Caco-2 (cell line): ENCODE measurements around the gene PSMB9. TPM values are rescaled to one million over a fixed set of nuclear protein-coding genes. Genes with fewer than 3 reads are reported as not detected.

Experiments used
- BruUV-seq: library from RNA; stranded (reverse); fragments of 400-500 nt; replicated peaks from 2 replicates; lab custom pipeline; 2021; lab: Mats Ljungman, UMichigan
- CTCF ChIA-PET: fragments of 300-600 bp; sonication (Branson Sonifier 250); formaldehyde crosslinking; loops from one replicate; lab custom pipeline; 2022; ENCODE audit warnings: antibody characterized with exemption; lab: Charles Lee
- POLR2A ChIA-PET: fragments of 300-600 bp; sonication (Branson Sonifier 250); formaldehyde crosslinking; loops from one replicate; lab custom pipeline; 2022; ENCODE audit warnings: antibody characterized with exemption; lab: Charles Lee
- DNase-seq, 2 experiments: peaks; one replicate each; pipeline versions ENCODE4 v3.0.0 to v3.0.0-alpha.2; 2020 to 2022
- H3K27me3 ChIP-seq: replicated peaks from 2 replicates; pipeline ENCODE4 v1.6.0; 2011; ENCODE audit warnings: low read length; ENCODE audit not compliant: control insufficient read depth, insufficient read depth
- H3K36me3 ChIP-seq: 2 replicates; pipeline ENCODE4 v1.5.1; 2011; ENCODE audit warnings: low read length; ENCODE audit not compliant: control insufficient read depth, insufficient read depth
- H3K4me1 ChIP-seq: fragments of 250-450 bp; sonication (Bioruptor Pico); 2 replicates; pipeline ENCODE4 v1.5.1; 2020; ENCODE audit warnings: mild to moderate bottlenecking
- H3K4me3 ChIP-seq: 2 replicates; pipeline ENCODE4 v1.5.1; 2011; ENCODE audit warnings: low read depth, mild to moderate bottlenecking, control low read depth, low read length
- H3K9me3 ChIP-seq: fragments of 250-450 bp; sonication (Bioruptor Pico); 2 replicates; pipeline ENCODE4 v1.5.1; 2020; ENCODE audit warnings: mild to moderate bottlenecking, moderate library complexity
- H3K27ac Mint-ChIP-seq: one replicate; pipeline ENCODE4 v1.8.0; 2022; ENCODE audit warnings: mixed read lengths; ENCODE audit not compliant: unreplicated experiment
- H3K27me3 Mint-ChIP-seq: one replicate; pipeline ENCODE4 v1.8.0; 2022; ENCODE audit warnings: mixed read lengths; ENCODE audit not compliant: insufficient read depth, unreplicated experiment
- H3K36me3 Mint-ChIP-seq: one replicate; pipeline ENCODE4 v1.8.0; 2022; ENCODE audit warnings: mild to moderate bottlenecking, mixed read lengths; ENCODE audit not compliant: insufficient read depth, unreplicated experiment
- H3K4me1 Mint-ChIP-seq: one replicate; pipeline ENCODE4 v1.8.0; 2022; ENCODE audit warnings: low read depth, mixed read lengths; ENCODE audit not compliant: unreplicated experiment
- H3K4me3 Mint-ChIP-seq: one replicate; pipeline ENCODE4 v1.8.0; 2022; ENCODE audit warnings: mild to moderate bottlenecking, moderate library complexity, mixed read lengths; ENCODE audit not compliant: unreplicated experiment
- H3K9me3 Mint-ChIP-seq: one replicate; pipeline ENCODE4 v1.8.0; 2022; ENCODE audit warnings: mixed read lengths; ENCODE audit not compliant: unreplicated experiment
- intact Hi-C: fragments of 100-400 bp; cut with micrococcal nuclease; formaldehyde crosslinking; loops from one replicate; pipeline ENCODE4 v1.10.0; 2022; ENCODE audit not compliant: unreplicated experiment
- total RNA-seq: library from RNA; stranded (reverse); gene quantifications from 2 replicates; pipeline ENCODE4 v1.2.3, GENCODE V29; 2022
- TF ChIP-seq, protein P1 (sequence below), 2 experiments: fragments of 200-600 bp in 1 of 2; IDR thresholded peaks; 1 replicate in 1 of 2; 2 replicates in 1 of 2; pipeline versions ENCODE4 v1.5.1 to v1.8.0; 2011 to 2022; ENCODE audit warnings: antibody characterized with exemption in 1 of 2, control low read depth in 1 of 2, inconsistent platforms in 1 of 2, low read depth in 1 of 2, low read length in 1 of 2, mild to moderate bottlenecking in 1 of 2, moderate library complexity in 1 of 2; ENCODE audit not compliant: insufficient read depth in 1 of 2, severe bottlenecking in 1 of 2, unreplicated experiment in 1 of 2

Gene PSMB9
- total RNA-seq, 1 experiment from 2014 or later: 1.3 TPM

DNA sequence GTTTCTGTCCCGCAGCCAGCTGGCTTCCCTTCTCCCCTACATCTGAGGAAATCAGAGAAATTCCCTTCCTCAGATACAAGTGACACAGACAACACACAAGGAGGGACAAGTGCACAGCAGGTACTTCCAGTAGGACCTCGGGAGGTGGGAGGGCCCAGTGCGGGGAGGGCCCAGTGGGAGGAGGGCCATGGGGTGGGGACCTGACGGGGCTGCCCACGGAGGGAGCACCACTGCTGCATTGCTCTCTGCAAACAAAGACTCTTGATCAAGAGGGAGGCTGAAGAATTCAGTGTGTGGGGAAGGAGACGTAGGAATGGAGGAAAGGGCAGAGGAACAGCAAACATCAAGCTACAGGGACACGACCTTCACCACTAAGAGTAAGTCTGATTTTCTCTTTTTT, 24.5 kb upstream of the PSMB9 start:
- no peaks in the 10 kb centered on the region for H3K4me1 ChIP-seq
- no peaks in the 10 kb centered on the region for H3K9me3 Mint-ChIP-seq
- intact Hi-C loops: no loop called here
- H3K36me3 ChIP-seq: no peaks in the 10 kb centered on the region
- H3K4me1 Mint-ChIP-seq: no peaks in the 10 kb centered on the region
- no peaks in the 10 kb centered on the region for H3K9me3 ChIP-seq
- H3K27ac Mint-ChIP-seq: no peak overlapping the region
- H3K4me3 ChIP-seq: no peak overlapping the region
- no peak overlapping the region for H3K4me3 Mint-ChIP-seq
- peaks cover 3% of the 10 kb centered on the region for H3K27me3 Mint-ChIP-seq
- BruUV-seq: no TSS peak
- H3K27me3 ChIP-seq: no peaks in the 10 kb centered on the region; the same call in 1 of the 2 replicates
- DNase-seq: no peak
- H3K36me3 Mint-ChIP-seq: no peaks in the 10 kb centered on the region
- TF ChIP-seq, protein P1, sequence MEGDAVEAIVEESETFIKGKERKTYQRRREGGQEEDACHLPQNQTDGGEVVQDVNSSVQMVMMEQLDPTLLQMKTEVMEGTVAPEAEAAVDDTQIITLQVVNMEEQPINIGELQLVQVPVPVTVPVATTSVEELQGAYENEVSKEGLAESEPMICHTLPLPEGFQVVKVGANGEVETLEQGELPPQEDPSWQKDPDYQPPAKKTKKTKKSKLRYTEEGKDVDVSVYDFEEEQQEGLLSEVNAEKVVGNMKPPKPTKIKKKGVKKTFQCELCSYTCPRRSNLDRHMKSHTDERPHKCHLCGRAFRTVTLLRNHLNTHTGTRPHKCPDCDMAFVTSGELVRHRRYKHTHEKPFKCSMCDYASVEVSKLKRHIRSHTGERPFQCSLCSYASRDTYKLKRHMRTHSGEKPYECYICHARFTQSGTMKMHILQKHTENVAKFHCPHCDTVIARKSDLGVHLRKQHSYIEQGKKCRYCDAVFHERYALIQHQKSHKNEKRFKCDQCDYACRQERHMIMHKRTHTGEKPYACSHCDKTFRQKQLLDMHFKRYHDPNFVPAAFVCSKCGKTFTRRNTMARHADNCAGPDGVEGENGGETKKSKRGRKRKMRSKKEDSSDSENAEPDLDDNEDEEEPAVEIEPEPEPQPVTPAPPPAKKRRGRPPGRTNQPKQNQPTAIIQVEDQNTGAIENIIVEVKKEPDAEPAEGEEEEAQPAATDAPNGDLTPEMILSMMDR (IDR thresholded peaks at IDR 0.05; ENCODE audit: insufficient read depth in 1 of 2, low read depth in 1 of 2, low read length in 1 of 2, severe bottlenecking in 1 of 2, unreplicated experiment in 1 of 2): no peak
- CTCF ChIA-PET: interaction anchor here (0.6 kb wide), 1 partner anchor 1742 kb away, joined by 3 read pairs; no protein-coding TSS in a partner anchor
- POLR2A ChIA-PET: no interaction called here

DNA sequence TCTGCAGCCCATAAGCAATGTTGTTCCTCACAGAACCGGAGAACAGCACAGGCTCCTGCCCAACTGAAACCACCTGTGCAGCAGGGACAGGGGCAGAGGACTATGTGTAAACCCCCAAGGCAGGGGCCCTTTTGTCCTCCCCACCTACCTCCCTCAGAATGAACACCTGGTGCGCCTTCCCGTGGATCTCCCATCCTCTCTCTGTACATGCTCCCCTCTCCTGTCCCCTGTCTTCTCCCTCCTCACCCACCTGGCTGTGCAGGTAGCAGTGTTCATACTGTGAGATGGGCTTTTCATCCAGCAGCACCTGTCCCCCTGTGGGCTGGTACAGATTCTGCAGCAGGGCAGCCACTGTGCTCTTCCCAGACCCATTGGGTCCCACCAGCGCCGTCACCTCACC, 24.0 kb upstream of the PSMB9 start:
- intact Hi-C loops: no loop called here
- Histone ChIP-seq H3K9me3 (no peaks in the 10 kb centered on the region), H3K27me3 (no peaks in the 10 kb centered on the region; the same call in 1 of the 2 replicates), H3K4me3 (no peak overlapping the region), H3K4me1 (no peaks in the 10 kb centered on the region), H3K36me3 (no peaks in the 10 kb centered on the region)
- Mint-ChIP-seq H3K36me3 (no peaks in the 10 kb centered on the region), H3K9me3 (no peaks in the 10 kb centered on the region), H3K4me1 (no peaks in the 10 kb centered on the region), H3K4me3 (no peak overlapping the region), H3K27ac (no peak overlapping the region), H3K27me3 (peaks cover 3% of the 10 kb centered on the region)
- TF ChIP-seq, protein P1 (IDR thresholded peaks at IDR 0.05; ENCODE audit: insufficient read depth in 1 of 2, low read depth in 1 of 2, low read length in 1 of 2, severe bottlenecking in 1 of 2, unreplicated experiment in 1 of 2): no peak
- ChIA-PET CTCF (no interaction called here), POLR2A (no interaction called here)
- no peak for DNase-seq
- BruUV-seq: no TSS peak

DNA sequence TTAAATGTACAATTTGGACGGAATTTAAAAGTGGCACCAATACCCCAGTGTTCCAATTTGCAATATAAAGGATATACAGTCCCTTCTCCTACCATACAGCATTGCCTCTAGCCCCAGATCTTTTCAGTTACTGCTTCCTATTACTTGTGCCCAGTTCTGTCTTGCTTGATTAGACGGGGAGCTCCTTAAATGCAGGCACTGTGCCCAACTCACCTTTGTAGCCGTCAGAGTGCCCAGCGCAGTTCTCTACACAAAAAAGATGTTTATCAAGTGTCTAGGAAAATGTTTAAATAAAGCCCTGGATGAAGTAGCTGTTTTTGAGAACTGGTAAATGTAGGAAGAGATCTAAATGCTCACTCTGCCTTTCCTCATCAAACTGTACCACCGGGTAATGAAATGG, 23.1 kb upstream of the PSMB9 start:
- no peak for DNase-seq
- Histone ChIP-seq H3K4me3 (no peak overlapping the region), H3K4me1 (no peaks in the 10 kb centered on the region), H3K36me3 (no peaks in the 10 kb centered on the region), H3K9me3 (no peaks in the 10 kb centered on the region), H3K27me3 (no peaks in the 10 kb centered on the region; the same call in 1 of the 2 replicates)
- Mint-ChIP-seq H3K36me3 (no peaks in the 10 kb centered on the region), H3K4me1 (no peaks in the 10 kb centered on the region), H3K27me3 (peaks cover 3% of the 10 kb centered on the region), H3K27ac (no peak overlapping the region), H3K9me3 (no peaks in the 10 kb centered on the region), H3K4me3 (no peak overlapping the region)
- POLR2A ChIA-PET: no interaction called here
- TF ChIP-seq, protein P1 (IDR thresholded peaks at IDR 0.05; ENCODE audit: insufficient read depth in 1 of 2, low read depth in 1 of 2, low read length in 1 of 2, severe bottlenecking in 1 of 2, unreplicated experiment in 1 of 2): no peak
- CTCF ChIA-PET: interaction anchor here (0.7 kb wide), 1 partner anchor 37 kb away, joined by 3 read pairs; no protein-coding TSS in a partner anchor
- intact Hi-C loops: no loop called here
- BruUV-seq: no TSS peak
